ENCODE results near the gene SKOR1. TPM values are rescaled to one million over a fixed set of nuclear protein-coding genes. Genes with fewer than 3 reads are reported as not detected.

SKOR1 gene
- total RNA-seq, 1 experiment from 2014 or later: 0.13 TPM

DNA sequence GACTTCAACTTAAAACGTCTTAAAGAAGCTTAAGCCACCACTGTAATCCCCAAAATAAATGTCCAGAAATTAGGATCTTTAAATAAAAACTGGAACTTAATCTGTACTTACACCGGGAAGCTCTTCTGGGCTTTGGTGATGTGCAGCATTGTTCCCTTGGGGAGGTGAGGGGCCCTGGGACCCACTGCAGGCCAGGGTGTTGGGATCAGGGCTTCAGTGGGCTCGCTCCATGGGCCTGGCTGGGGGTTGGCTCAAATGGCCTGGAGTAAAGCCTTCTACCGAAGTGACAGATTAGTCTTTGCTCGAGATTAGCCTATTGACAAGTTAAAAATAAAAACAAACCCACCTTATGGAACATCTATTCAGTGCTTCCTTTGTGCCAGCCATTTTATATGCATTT lies 20.7 kb downstream of the SKOR1 start:
- Histone ChIP-seq H2AK5ac (ENCODE audit: insufficient read length, low read length) (no peak overlapping the region), H2BK12ac (ENCODE audit: insufficient read length, low read depth, low read length) (no peak overlapping the region), H3K27me3 (ENCODE audit: insufficient read depth, low read length) (no peaks in the 10 kb centered on the region; the same call in 1 of the 2 replicates), H4K91ac (ENCODE audit: insufficient read length, low read depth, low read length) (no peak overlapping the region), H3K23me2 (ENCODE audit: insufficient read length, low read depth, low read length, poor library complexity, severe bottlenecking) (peaks cover 3% of the 10 kb centered on the region), H3T11ph (ENCODE audit: low read length) (no peak overlapping the region), H3K56ac (ENCODE audit: insufficient read length, low read depth, low read length) (no peak overlapping the region), H3K9ac (ENCODE audit: extremely low read depth, insufficient read length, low read length) (no peak overlapping the region), H2AFZ (ENCODE audit: low read length) (no peak overlapping the region), H3K79me1 (ENCODE audit: insufficient read depth, low read depth, low read length, poor library complexity, severe bottlenecking) (no peaks in the 10 kb centered on the region), H2BK120ac (ENCODE audit: low read depth, low read length, poor library complexity, severe bottlenecking) (no peak overlapping the region), H3K23ac (ENCODE audit: insufficient read length, low read depth, low read length) (no peak overlapping the region), H3K4me2 (ENCODE audit: insufficient read depth, insufficient read length, low read length) (no peak overlapping the region), H3K27ac (ENCODE audit: insufficient read length, low read depth, low read length) (no peak overlapping the region), H4K8ac (replicated peaks; ENCODE audit: insufficient read length, low read depth, low read length) (no peak overlapping the region), H2BK15ac (ENCODE audit: low read depth, low read length) (no peak overlapping the region), H4K20me1 (ENCODE audit: control insufficient read depth, insufficient read depth, insufficient read length) (no peaks in the 10 kb centered on the region), H3K9me3 (ENCODE audit: control insufficient read depth, low read depth, low read length) (no peaks in the 10 kb centered on the region), H4K5ac (ENCODE audit: insufficient read length, low read depth, low read length) (no peak overlapping the region), H3K4me1 (ENCODE audit: insufficient read depth, low read length) (peaks cover 4% of the 10 kb centered on the region; the same call in 1 of the 2 replicates), H3K4ac (ENCODE audit: low read depth, low read length) (no peak overlapping the region), H3K79me2 (ENCODE audit: insufficient read depth, low read length) (no peaks in the 10 kb centered on the region), H2BK20ac (ENCODE audit: low read depth, low read length, poor library complexity, severe bottlenecking) (no peak overlapping the region), H3K14ac (ENCODE audit: insufficient read depth, low read length) (no peak overlapping the region), H2BK5ac (ENCODE audit: insufficient read length, low read length) (no peak overlapping the region), H3K18ac (ENCODE audit: insufficient read length, low read depth, low read length) (no peak overlapping the region)
- no peak for DNase-seq
- peaks cover 0 to 5% (median 0%) of the 10 kb centered on the region in 3 experiments; a peak in 1 of 7 replicates for H3K36me3 Mint-ChIP-seq (ENCODE audit: insufficient read depth in 1 of 3, low read depth in 3 of 3)
- H3K9me3 Mint-ChIP-seq: peaks cover 2 to 3% of the 10 kb centered on the region in 2 experiments; a peak in 3 of 5 replicates
- no peak overlapping the region for H3K4me3 Mint-ChIP-seq
- peaks cover 51 to 55% of the 10 kb centered on the region in 2 experiments for H3K4me1 Mint-ChIP-seq
- WGBS (ENCODE audit: extremely low coverage, insufficient read length, low lambda C conversion rate): no CpG with 5 or more reads among the region's 5 CpGs
- H3K27me3 Mint-ChIP-seq (ENCODE audit: low read depth): peaks cover 15% of the 10 kb centered on the region
- H3K27ac Mint-ChIP-seq: no peak overlapping the region
- TF ChIP-seq, protein P1, sequence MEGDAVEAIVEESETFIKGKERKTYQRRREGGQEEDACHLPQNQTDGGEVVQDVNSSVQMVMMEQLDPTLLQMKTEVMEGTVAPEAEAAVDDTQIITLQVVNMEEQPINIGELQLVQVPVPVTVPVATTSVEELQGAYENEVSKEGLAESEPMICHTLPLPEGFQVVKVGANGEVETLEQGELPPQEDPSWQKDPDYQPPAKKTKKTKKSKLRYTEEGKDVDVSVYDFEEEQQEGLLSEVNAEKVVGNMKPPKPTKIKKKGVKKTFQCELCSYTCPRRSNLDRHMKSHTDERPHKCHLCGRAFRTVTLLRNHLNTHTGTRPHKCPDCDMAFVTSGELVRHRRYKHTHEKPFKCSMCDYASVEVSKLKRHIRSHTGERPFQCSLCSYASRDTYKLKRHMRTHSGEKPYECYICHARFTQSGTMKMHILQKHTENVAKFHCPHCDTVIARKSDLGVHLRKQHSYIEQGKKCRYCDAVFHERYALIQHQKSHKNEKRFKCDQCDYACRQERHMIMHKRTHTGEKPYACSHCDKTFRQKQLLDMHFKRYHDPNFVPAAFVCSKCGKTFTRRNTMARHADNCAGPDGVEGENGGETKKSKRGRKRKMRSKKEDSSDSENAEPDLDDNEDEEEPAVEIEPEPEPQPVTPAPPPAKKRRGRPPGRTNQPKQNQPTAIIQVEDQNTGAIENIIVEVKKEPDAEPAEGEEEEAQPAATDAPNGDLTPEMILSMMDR (conservative IDR thresholded peaks at IDR 0.05): no peak
